Measurements from ENCODE around the gene KCNH8.

The KCNH8 gene

GRCh38 chr3:19543212-19543841, 395.0 kb downstream of the KCNH8 start:
- TF ChIP-seq CEBPB (IDR thresholded peaks at IDR 0.05): no peak
- TF ChIP-seq RAD21 (IDR thresholded peaks at IDR 0.05; ENCODE audit: low read depth): peak; percentile 64

GRCh38 chr3:19547665-19548464, 399.6 kb downstream of the KCNH8 start:
- TF ChIP-seq RAD21 (IDR thresholded peaks at IDR 0.05; ENCODE audit: low read depth): no peak
- no peak for TF ChIP-seq TAF1 (IDR thresholded peaks at IDR 0.05; ENCODE audit: low read depth)
- no peak for TF ChIP-seq CEBPB (IDR thresholded peaks at IDR 0.05)
- TF ChIP-seq EGR1 (IDR thresholded peaks at IDR 0.05): no peak
- no peak for TF ChIP-seq TCF12 (IDR thresholded peaks at IDR 0.05; ENCODE audit: low read depth)
- no peak for TF ChIP-seq MAX (IDR thresholded peaks at IDR 0.05)
- TF ChIP-seq USF1 (IDR thresholded peaks at IDR 0.05): no peak
- no peak for TF ChIP-seq YY1 (IDR thresholded peaks at IDR 0.05; ENCODE audit: low read depth)
- TF ChIP-seq NFIC (IDR thresholded peaks at IDR 0.05): no peak
- no peak for TF ChIP-seq CREB1 (IDR thresholded peaks at IDR 0.05; ENCODE audit: low read depth)
- no peak for TF ChIP-seq ZBTB7A (IDR thresholded peaks at IDR 0.05; ENCODE audit: low read depth)
- TF ChIP-seq REST (IDR thresholded peaks at IDR 0.05; ENCODE audit: low read depth): no peak
- no peak for TF ChIP-seq EP300 (IDR thresholded peaks at IDR 0.05; ENCODE audit: borderline replicate concordance)
- TF ChIP-seq FOXM1 (IDR thresholded peaks at IDR 0.05; ENCODE audit: borderline replicate concordance, low read depth): no peak

- TF ChIP-seq NFIC (IDR thresholded peaks at IDR 0.05) (no peak), TAF1 (IDR thresholded peaks at IDR 0.05; ENCODE audit: low read depth) (no peak), REST (IDR thresholded peaks at IDR 0.05; ENCODE audit: low read depth) (no peak), FOXM1 (IDR thresholded peaks at IDR 0.05; ENCODE audit: borderline replicate concordance, low read depth) (no peak), TCF12 (IDR thresholded peaks at IDR 0.05; ENCODE audit: low read depth) (no peak), CREB1 (IDR thresholded peaks at IDR 0.05; ENCODE audit: low read depth) (no peak), EGR1 (IDR thresholded peaks at IDR 0.05) (no peak), MAX (IDR thresholded peaks at IDR 0.05) (no peak), TEAD4 (IDR thresholded peaks at IDR 0.05) (no peak), EP300 (IDR thresholded peaks at IDR 0.05; ENCODE audit: borderline replicate concordance) (no peak), USF1 (IDR thresholded peaks at IDR 0.05) (no peak), CEBPB (IDR thresholded peaks at IDR 0.05) (no peak), YY1 (IDR thresholded peaks at IDR 0.05; ENCODE audit: low read depth) (no peak), RAD21 (IDR thresholded peaks at IDR 0.05; ENCODE audit: low read depth) (no peak), ZBTB7A (IDR thresholded peaks at IDR 0.05; ENCODE audit: low read depth) (no peak)
Observed at GRCh38 chr3:19559724-19560442, 411.6 kb downstream of the KCNH8 start.

GRCh38 chr3:19573644-19574043, 425.3 kb downstream of the KCNH8 start:
- TF ChIP-seq REST (IDR thresholded peaks at IDR 0.05; ENCODE audit: low read depth) (no peak), CEBPB (IDR thresholded peaks at IDR 0.05) (no peak), TCF12 (IDR thresholded peaks at IDR 0.05; ENCODE audit: low read depth) (no peak), RAD21 (IDR thresholded peaks at IDR 0.05; ENCODE audit: low read depth) (no peak), EGR1 (IDR thresholded peaks at IDR 0.05) (no peak), TAF1 (IDR thresholded peaks at IDR 0.05; ENCODE audit: low read depth) (no peak), CREB1 (IDR thresholded peaks at IDR 0.05; ENCODE audit: low read depth) (no peak), TEAD4 (IDR thresholded peaks at IDR 0.05) (no peak)
